ENCODE data around the gene TEAD2.
A peak's percentile ranks its signal among the peaks of the same experiment; 100 is the strongest.

DNA sequence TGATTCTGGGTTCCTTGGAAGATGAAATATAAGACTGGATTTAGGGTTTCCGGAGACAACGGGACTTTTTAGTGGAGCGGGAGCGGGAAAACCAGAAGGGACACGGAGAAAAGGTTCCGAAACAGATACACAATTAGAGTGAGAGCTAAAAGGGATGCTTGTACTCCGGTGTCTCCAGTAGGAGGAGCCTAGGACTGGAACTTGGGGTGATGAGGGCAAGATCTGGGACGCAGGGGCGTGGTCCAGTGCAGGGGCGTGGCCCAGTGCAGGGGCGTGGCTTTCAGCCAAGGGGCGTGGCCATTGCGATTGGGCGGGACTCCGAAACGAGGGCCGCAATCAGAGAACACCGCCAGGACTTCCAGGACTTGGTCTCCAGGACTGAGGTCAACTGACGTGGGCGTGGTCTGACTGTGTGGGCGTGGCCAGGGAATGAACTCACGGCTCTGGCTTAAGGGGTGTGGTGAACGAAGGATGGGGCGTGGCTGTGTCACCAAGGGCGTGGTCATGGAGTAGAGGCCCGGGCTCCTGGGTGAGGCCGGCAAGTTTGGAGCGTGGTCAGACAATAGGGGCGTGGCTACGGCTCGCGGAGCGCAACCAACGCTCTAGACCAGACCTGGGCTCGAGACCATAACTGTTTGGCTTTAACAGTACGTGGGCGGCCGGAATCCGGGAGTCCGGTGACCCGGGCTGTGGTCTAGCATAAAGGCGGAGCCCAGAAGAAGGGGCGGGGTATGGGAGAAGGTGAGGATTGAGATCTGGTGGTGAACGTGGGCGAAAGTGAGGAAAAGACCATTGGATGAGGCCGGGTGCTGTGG lies 1.3 kb upstream of the TEAD2 start, which contains the start of gene DKKL1:
- peak; percentile 62 for TF ChIP-seq POLR2A (IDR thresholded peaks at IDR 0.05)
- TF ChIP-seq, protein P1, sequence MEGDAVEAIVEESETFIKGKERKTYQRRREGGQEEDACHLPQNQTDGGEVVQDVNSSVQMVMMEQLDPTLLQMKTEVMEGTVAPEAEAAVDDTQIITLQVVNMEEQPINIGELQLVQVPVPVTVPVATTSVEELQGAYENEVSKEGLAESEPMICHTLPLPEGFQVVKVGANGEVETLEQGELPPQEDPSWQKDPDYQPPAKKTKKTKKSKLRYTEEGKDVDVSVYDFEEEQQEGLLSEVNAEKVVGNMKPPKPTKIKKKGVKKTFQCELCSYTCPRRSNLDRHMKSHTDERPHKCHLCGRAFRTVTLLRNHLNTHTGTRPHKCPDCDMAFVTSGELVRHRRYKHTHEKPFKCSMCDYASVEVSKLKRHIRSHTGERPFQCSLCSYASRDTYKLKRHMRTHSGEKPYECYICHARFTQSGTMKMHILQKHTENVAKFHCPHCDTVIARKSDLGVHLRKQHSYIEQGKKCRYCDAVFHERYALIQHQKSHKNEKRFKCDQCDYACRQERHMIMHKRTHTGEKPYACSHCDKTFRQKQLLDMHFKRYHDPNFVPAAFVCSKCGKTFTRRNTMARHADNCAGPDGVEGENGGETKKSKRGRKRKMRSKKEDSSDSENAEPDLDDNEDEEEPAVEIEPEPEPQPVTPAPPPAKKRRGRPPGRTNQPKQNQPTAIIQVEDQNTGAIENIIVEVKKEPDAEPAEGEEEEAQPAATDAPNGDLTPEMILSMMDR (IDR thresholded peaks at IDR 0.05): no peak
- no peak for TF ChIP-seq EP300 (IDR thresholded peaks at IDR 0.05)

All from ovary (tissue), 3 donors.